ENCODE data around the gene DCLK3. TPM values are rescaled to one million over a fixed set of nuclear protein-coding genes. Genes with fewer than 3 reads are reported as not detected.
A peak's percentile ranks its signal among the peaks of the same experiment; 100 is the strongest.

DCLK3 gene
- total RNA-seq, 1 donor from 2014 or later = not detected

- Histone ChIP-seq H3K27me3 (ENCODE audit: insufficient read depth, low read length) (no peaks in the 10 kb centered on the region), H3K4me3 (ENCODE audit: insufficient read depth, low read depth, low read length) (no peak overlapping the region), H3K27ac (ENCODE audit: low read depth, low read length) (no peak overlapping the region), H3K9ac (ENCODE audit: low read length) (no peak overlapping the region), H3K36me3 (ENCODE audit: insufficient read depth, low read length) (no peaks in the 10 kb centered on the region), H3K79me2 (ENCODE audit: insufficient read depth, low read length) (no peaks in the 10 kb centered on the region), H3K9me3 (ENCODE audit: insufficient read depth, low read depth, low read length) (no peaks in the 10 kb centered on the region), H3K4me2 (ENCODE audit: low read length) (no peak overlapping the region), H3K4me1 (ENCODE audit: insufficient read depth, low read length) (peaks cover 5% of the 10 kb centered on the region), H2AFZ (ENCODE audit: low read depth, low read length) (no peak overlapping the region), H4K20me1 (ENCODE audit: insufficient read depth, low read length) (no peaks in the 10 kb centered on the region)
- no peak for TF ChIP-seq EZH2 (IDR thresholded peaks at IDR 0.05; ENCODE audit: insufficient read depth, low read length)
- no peak for TF ChIP-seq CTCF (IDR thresholded peaks at IDR 0.05; ENCODE audit: insufficient read depth, low read depth, low read length)
- FAIRE-seq (peak; percentile 66), DNase-seq (ENCODE audit: low read depth) (no peak)
- Mint-ChIP-seq H3K36me3 (ENCODE audit: low read depth, unreplicated experiment) (no peaks in the 10 kb centered on the region), H3K9me3 (ENCODE audit: unreplicated experiment) (peaks cover 5% of the 10 kb centered on the region), H3K27ac (ENCODE audit: unreplicated experiment) (peak overlapping the region; percentile 79), H3K27me3 (ENCODE audit: low read depth, unreplicated experiment) (no peaks in the 10 kb centered on the region), H3K4me1 (ENCODE audit: low read depth, unreplicated experiment) (peaks cover 13% of the 10 kb centered on the region), H3K4me3 (ENCODE audit: unreplicated experiment) (no peak overlapping the region)
These were observed 69.1 kb downstream of the DCLK3 start for GRCh38 chr3:36695113-36695768.

DNA sequence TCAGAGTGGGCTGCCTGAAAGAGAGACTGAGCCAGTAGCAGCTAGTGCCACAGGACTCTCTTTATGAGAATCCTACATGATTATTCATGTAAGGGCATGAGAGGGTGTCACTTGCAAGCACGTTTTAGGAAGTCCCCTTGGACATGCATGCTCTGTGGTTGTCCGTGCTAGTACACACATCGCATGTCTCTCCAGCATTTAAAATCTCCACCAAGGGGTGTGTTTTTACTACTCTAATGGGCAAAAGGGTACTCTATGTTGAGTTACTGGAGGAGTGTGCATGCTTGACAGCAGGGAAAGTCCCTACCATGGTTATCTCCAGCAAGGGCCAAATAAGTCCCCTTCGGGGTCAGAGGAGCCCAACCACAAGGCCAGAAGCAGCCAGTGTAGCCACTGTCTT, 70.7 kb downstream of the DCLK3 start:
- peaks cover 5% of the 10 kb centered on the region for H3K9me3 Mint-ChIP-seq (ENCODE audit: unreplicated experiment)
- H3K27ac ChIP-seq (ENCODE audit: low read depth, low read length) = no peak overlapping the region
- H3K36me3 Mint-ChIP-seq (ENCODE audit: low read depth, unreplicated experiment) = no peaks in the 10 kb centered on the region
- no peak overlapping the region for H2AFZ ChIP-seq (ENCODE audit: low read depth, low read length)
- no peaks in the 10 kb centered on the region for H3K27me3 Mint-ChIP-seq (ENCODE audit: low read depth, unreplicated experiment)
- peaks cover 13% of the 10 kb centered on the region for H3K4me1 Mint-ChIP-seq (ENCODE audit: low read depth, unreplicated experiment)
- FAIRE-seq (no peak), DNase-seq (ENCODE audit: low read depth) (no peak)
- H3K36me3 ChIP-seq (ENCODE audit: insufficient read depth, low read length) = no peaks in the 10 kb centered on the region
- TF ChIP-seq EZH2 (IDR thresholded peaks at IDR 0.05; ENCODE audit: insufficient read depth, low read length) (no peak), CTCF (IDR thresholded peaks at IDR 0.05; ENCODE audit: insufficient read depth, low read depth, low read length) (no peak)
- H3K9me3 ChIP-seq (ENCODE audit: insufficient read depth, low read depth, low read length) = no peaks in the 10 kb centered on the region
- H3K9ac ChIP-seq (ENCODE audit: low read length) = no peak overlapping the region
- no peaks in the 10 kb centered on the region for H3K27me3 ChIP-seq (ENCODE audit: insufficient read depth, low read length)
- peak overlapping the region; percentile 27 for H3K27ac Mint-ChIP-seq (ENCODE audit: unreplicated experiment)
- no peak overlapping the region for H3K4me3 ChIP-seq (ENCODE audit: insufficient read depth, low read depth, low read length)
- peaks cover 5% of the 10 kb centered on the region for H3K4me1 ChIP-seq (ENCODE audit: insufficient read depth, low read length)
- no peak overlapping the region for H3K4me2 ChIP-seq (ENCODE audit: low read length)
- H3K4me3 Mint-ChIP-seq (ENCODE audit: unreplicated experiment) = no peak overlapping the region
- H3K79me2 ChIP-seq (ENCODE audit: insufficient read depth, low read length) = no peaks in the 10 kb centered on the region
- H4K20me1 ChIP-seq (ENCODE audit: insufficient read depth, low read length) = no peaks in the 10 kb centered on the region

DNA sequence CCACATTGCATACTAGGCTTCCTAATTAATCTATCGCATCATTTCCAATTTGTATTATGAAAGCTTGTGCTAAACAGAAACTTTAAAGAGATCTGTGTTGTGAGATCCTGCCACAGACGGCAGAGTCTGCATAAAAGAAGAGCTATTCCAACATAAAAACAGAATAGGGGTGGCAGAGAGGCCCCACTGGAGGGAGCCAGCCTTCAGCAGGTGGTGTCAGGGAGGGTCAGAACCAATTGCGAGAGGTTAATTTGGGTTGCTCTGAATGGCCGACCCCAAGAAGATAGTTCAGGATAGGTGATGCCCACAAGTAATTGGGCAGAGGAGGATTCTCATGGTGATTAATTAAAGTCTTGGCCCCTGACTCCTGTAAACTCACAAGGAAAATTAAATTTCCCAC, 74.8 kb downstream of the DCLK3 start:
- Histone ChIP-seq H4K20me1 (ENCODE audit: insufficient read depth, low read length) (no peaks in the 10 kb centered on the region), H2AFZ (ENCODE audit: low read depth, low read length) (no peak overlapping the region), H3K9me3 (ENCODE audit: insufficient read depth, low read depth, low read length) (no peaks in the 10 kb centered on the region), H3K4me1 (ENCODE audit: insufficient read depth, low read length) (no peaks in the 10 kb centered on the region), H3K4me2 (ENCODE audit: low read length) (no peak overlapping the region), H3K27ac (ENCODE audit: low read depth, low read length) (no peak overlapping the region), H3K79me2 (ENCODE audit: insufficient read depth, low read length) (no peaks in the 10 kb centered on the region), H3K4me3 (ENCODE audit: insufficient read depth, low read depth, low read length) (no peak overlapping the region), H3K36me3 (ENCODE audit: insufficient read depth, low read length) (no peaks in the 10 kb centered on the region), H3K27me3 (ENCODE audit: insufficient read depth, low read length) (no peaks in the 10 kb centered on the region), H3K9ac (ENCODE audit: low read length) (no peak overlapping the region)
- H3K9me3 Mint-ChIP-seq (ENCODE audit: unreplicated experiment) = peaks cover 5% of the 10 kb centered on the region
- H3K27me3 Mint-ChIP-seq (ENCODE audit: low read depth, unreplicated experiment) = no peaks in the 10 kb centered on the region
- no peaks in the 10 kb centered on the region for H3K36me3 Mint-ChIP-seq (ENCODE audit: low read depth, unreplicated experiment)
- no peak for DNase-seq (ENCODE audit: low read depth)
- no peak for FAIRE-seq
- H3K4me1 Mint-ChIP-seq (ENCODE audit: low read depth, unreplicated experiment) = no peaks in the 10 kb centered on the region
- TF ChIP-seq CTCF (IDR thresholded peaks at IDR 0.05; ENCODE audit: insufficient read depth, low read depth, low read length) = no peak
- no peak for TF ChIP-seq EZH2 (IDR thresholded peaks at IDR 0.05; ENCODE audit: insufficient read depth, low read length)
- no peak overlapping the region for H3K27ac Mint-ChIP-seq (ENCODE audit: unreplicated experiment)
- no peak overlapping the region for H3K4me3 Mint-ChIP-seq (ENCODE audit: unreplicated experiment)
